Neural cell (in vitro differentiated cells): Measurements from ENCODE around the gene SPRYD4.
"Not testable (repeated sequence)": the region's sequence is repeated elsewhere in the genome, so short reads cannot be mapped to it uniquely, and the experiment has no call there.

Experiments used
- EP300 ChIP-seq: fragments of 450-650 bp; conservative IDR thresholded peaks from 2 replicates; pipeline ENCODE4 v1.6.1; 2014; ENCODE audit warnings: antibody characterized with exemption, mild to moderate bottlenecking, moderate library complexity; ENCODE audit not compliant: poor library complexity, severe bottlenecking
- EZH2 ChIP-seq: fragments of 200-600, 300-800 bp; shearing (Covaris generic), sonication (generic); IDR thresholded peaks from 2 replicates; pipeline ENCODE4 v1.6.1; 2014; ENCODE audit warnings: antibody characterized with exemption, low read length, borderline replicate concordance, mild to moderate bottlenecking; ENCODE audit not compliant: insufficient read depth, poor library complexity, severe bottlenecking
- MXI1 ChIP-seq: fragments of 450-650 bp; conservative IDR thresholded peaks from 2 replicates; pipeline ENCODE4 v1.6.1; 2014; ENCODE audit warnings: antibody characterized with exemption, mild to moderate bottlenecking; ENCODE audit not compliant: poor library complexity, severe bottlenecking
- POLR2AphosphoS5 ChIP-seq: IDR thresholded peaks from 2 replicates; pipeline ENCODE4 v1.6.1; 2012
- RAD21 ChIP-seq: fragments of 450-650 bp; conservative IDR thresholded peaks from 2 replicates; pipeline ENCODE4 v1.6.1; 2014; ENCODE audit warnings: antibody characterized with exemption, mild to moderate bottlenecking, moderate library complexity
- TAF1 ChIP-seq: IDR thresholded peaks from 2 replicates; pipeline ENCODE4 v1.6.1; 2012; ENCODE audit warnings: low read depth
- TF ChIP-seq, protein P1 (sequence below): fragments of 450-650 bp; IDR thresholded peaks from 2 replicates; pipeline ENCODE4 v1.5.1; 2014; ENCODE audit warnings: antibody characterized with exemption, mild to moderate bottlenecking, moderate library complexity; ENCODE audit not compliant: poor library complexity, severe bottlenecking

DNA sequence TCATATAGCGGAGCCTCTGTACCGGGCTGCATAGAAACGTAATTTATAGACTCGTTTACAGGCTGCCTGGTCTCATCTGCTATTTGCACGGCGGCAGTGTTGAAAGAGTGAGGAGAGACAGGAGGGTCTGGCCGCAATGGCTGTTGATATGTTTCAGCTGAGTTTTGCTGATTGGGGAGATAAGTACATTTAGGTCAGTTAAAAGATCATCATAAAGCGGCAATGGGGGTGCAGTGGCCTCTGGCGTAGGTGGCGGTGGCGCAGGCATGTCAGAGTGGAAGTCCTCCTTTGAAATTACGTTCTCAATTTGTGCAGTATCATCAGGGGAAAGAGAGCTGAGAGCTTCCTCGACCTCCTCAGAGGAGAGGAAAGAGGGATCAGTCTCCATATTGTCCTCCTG, 31.5 kb downstream of the SPRYD4 start:
- TF ChIP-seq EZH2, EP300, RAD21, POLR2AphosphoS5, TAF1, MXI1: not testable (repeated sequence)
- TF ChIP-seq, protein P1, sequence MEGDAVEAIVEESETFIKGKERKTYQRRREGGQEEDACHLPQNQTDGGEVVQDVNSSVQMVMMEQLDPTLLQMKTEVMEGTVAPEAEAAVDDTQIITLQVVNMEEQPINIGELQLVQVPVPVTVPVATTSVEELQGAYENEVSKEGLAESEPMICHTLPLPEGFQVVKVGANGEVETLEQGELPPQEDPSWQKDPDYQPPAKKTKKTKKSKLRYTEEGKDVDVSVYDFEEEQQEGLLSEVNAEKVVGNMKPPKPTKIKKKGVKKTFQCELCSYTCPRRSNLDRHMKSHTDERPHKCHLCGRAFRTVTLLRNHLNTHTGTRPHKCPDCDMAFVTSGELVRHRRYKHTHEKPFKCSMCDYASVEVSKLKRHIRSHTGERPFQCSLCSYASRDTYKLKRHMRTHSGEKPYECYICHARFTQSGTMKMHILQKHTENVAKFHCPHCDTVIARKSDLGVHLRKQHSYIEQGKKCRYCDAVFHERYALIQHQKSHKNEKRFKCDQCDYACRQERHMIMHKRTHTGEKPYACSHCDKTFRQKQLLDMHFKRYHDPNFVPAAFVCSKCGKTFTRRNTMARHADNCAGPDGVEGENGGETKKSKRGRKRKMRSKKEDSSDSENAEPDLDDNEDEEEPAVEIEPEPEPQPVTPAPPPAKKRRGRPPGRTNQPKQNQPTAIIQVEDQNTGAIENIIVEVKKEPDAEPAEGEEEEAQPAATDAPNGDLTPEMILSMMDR, result not testable (repeated sequence)
